ENCODE results near the gene C2CD3.
"Not testable (repeated sequence)": the region's sequence is repeated elsewhere in the genome, so short reads cannot be mapped to it uniquely, and the experiment has no call there.

Gene C2CD3

GRCh38 chr11:74141241-74141695 is 29.5 kb downstream of the C2CD3 start:
- TF ChIP-seq CTCF (IDR thresholded peaks at IDR 0.05; ENCODE audit: low read depth, low read length) = no peak

GRCh38 chr11:74139919-74140431 is 30.8 kb downstream of the C2CD3 start:
- not testable (repeated sequence) for H3K4me3 ChIP-seq (ENCODE audit: low read depth, low read length)

More at GRCh38 chr11:74141241-74141695, 29.5 kb downstream of the C2CD3 start:
- no peak overlapping the region for H3K4me3 ChIP-seq (ENCODE audit: low read depth, low read length)

- H3K4me3 ChIP-seq (ENCODE audit: low read depth, low read length) = no peak overlapping the region
- TF ChIP-seq CTCF (IDR thresholded peaks at IDR 0.05; ENCODE audit: low read depth, low read length) = no peak
These were observed 31.5 kb downstream of the C2CD3 start for GRCh38 chr11:74139151-74139918.

GRCh38 chr11:74138572-74138971 is 32.2 kb downstream of the C2CD3 start:
- TF ChIP-seq CTCF (IDR thresholded peaks at IDR 0.05; ENCODE audit: low read depth, low read length) = no peak
- no peak overlapping the region; the same call in 1 of the 2 replicates for H3K4me3 ChIP-seq (ENCODE audit: low read depth, low read length)

- H3K4me3 ChIP-seq (ENCODE audit: low read depth, low read length) = peak overlapping the region; percentile 32
- no peak for TF ChIP-seq CTCF (IDR thresholded peaks at IDR 0.05; ENCODE audit: low read depth, low read length)
These were observed 32.8 kb downstream of the C2CD3 start for GRCh38 chr11:74138021-74138420.

GRCh38 chr11:74135127-74135840 is 35.5 kb downstream of the C2CD3 start:
- no peak for TF ChIP-seq CTCF (IDR thresholded peaks at IDR 0.05; ENCODE audit: low read depth, low read length)
- H3K4me3 ChIP-seq (ENCODE audit: low read depth, low read length) = no peak overlapping the region

- no peak for TF ChIP-seq CTCF (IDR thresholded peaks at IDR 0.05; ENCODE audit: low read depth, low read length)
- H3K4me3 ChIP-seq (ENCODE audit: low read depth, low read length) = no peak overlapping the region
These were observed 36.1 kb downstream of the C2CD3 start for GRCh38 chr11:74134661-74135060.

Measured in WI38 (cell line).